ENCODE results near the gene PEAK3.

The PEAK3 gene

DNA sequence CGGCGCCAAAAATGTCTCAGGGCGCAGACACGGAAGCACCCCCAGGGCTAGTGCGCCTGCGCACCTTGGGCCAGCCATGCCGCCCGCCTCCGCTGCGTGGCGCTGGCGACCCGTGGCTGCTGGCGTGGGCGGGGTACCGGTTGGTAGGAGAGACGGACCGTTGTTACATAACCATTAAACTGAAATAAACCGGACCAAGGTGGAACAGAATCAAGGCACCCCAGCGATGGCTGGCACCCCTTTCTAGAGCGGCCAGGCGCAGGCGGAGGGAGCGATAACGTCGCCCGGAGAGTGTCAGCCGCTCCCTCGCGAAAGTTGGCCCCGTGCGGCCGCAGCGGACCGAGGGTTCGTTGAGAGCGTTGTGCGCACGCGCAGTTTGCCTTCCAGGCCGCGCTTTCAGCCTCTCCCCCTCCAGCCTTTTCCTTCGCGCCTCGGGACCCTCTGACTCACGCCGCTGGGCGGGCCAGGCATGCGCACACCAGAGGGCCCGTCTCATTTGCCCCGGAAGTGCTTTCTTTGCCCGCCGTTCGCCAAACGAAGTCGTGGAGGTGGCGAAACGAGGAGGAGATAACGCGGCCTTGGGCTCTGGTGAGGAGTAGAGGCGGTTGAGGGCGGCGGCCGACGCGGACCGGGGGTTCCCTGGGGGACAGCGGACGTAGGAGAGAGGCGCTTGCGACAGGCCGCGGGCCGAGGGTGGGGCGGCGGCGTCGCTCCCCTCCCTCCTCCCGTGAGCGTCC, 45.5 kb downstream of the PEAK3 start, which contains the start of the genes PLEKHJ1 and SF3A2:
Gene PLEKHJ1, minus strand, starts transcription at position 16 of the 737 bp plus-strand sequence. CDS start 81 bp downstream, outside the sequence.
Gene SF3A2, plus strand, starts transcription at position 511 of the 737 bp plus-strand sequence. CDS start 6,595 bp downstream, outside the sequence.
- FAIRE-seq: no peak

DNA sequence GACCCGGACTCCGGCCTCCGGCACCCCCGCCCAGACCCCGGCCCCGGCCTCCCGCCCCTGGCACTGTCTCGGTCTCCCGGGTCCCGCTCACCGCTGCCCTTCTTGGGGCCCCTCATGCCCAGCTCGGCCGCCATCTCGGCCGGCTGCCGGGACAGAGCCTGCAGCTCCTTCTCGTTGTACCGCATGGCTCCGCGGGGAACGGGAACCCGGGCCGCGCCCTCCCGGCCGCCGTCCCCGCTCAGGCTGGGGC, 46.0 kb downstream of the PEAK3 start:
- FAIRE-seq: no peak

- FAIRE-seq: no peak
Measured at GRCh38 chr19:2235381-2236063, 46.5 kb downstream of the PEAK3 start.

GRCh38 chr19:2234996-2235380, 47.0 kb downstream of the PEAK3 start:
- FAIRE-seq: no peak

- FAIRE-seq: no peak
Measured at GRCh38 chr19:2233601-2234280, 48.2 kb downstream of the PEAK3 start.

GRCh38 chr19:2232286-2233151, 49.5 kb downstream of the PEAK3 start:
- no peak for FAIRE-seq

DNA sequence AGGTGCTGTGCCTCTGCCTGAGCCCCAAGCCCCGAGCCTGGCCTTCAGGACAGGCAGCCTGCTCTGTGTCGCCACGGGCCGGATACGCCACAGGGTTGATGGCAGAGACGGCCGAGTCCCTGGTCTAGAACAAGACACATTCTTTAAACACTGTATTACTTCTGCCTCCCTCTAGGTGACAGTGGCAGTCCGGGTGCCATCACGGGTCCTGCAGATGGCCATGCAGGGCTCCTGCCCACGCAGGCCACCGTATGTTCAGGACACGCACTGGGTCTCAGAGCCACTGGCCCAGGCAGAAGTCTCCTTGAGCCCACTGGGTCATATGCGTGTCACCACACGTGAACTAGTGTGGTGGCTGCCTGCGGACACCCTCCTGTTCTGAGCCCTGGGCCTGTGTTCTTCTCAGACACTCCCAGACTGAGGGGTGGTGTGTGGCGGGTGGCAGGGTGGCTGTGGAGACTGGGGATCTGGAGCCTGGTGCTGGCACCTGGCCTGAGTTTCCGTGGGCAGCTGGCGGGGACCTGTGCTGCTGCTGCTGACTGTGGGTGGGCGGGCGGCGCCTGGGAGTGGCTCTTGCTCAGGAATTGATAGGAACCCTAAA, 50.3 kb downstream of the PEAK3 start:
- FAIRE-seq: no peak

GRCh38 chr19:2230807-2231533, 51.0 kb downstream of the PEAK3 start:
- no peak for FAIRE-seq

DNA sequence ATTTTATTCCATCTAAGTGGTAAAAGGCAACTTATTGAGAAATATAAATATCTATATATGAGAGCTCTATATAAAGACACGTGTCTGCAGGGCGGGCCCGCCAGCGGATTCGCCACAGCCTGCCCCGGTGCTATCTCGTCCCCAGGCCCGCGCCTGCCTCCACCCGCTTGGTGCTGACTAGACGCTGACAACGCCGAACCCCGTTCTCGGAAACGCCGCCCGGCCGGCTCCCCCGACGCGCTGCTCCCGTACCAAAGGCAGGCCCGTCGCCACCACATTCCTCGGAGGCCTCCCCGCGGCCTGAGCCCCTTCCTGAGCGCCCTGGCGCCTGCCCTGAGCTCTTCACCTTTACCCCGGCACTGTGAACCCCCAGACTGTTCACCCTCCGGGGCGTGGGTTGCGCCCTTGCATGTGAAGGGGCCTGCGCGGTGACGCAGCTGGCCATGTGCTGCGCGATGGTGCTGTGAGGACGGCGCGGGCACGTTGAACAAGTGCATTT, 51.9 kb downstream of the PEAK3 start:
- FAIRE-seq: no peak

GRCh38 chr19:2229103-2230032, 52.6 kb downstream of the PEAK3 start:
- FAIRE-seq: no peak

DNA sequence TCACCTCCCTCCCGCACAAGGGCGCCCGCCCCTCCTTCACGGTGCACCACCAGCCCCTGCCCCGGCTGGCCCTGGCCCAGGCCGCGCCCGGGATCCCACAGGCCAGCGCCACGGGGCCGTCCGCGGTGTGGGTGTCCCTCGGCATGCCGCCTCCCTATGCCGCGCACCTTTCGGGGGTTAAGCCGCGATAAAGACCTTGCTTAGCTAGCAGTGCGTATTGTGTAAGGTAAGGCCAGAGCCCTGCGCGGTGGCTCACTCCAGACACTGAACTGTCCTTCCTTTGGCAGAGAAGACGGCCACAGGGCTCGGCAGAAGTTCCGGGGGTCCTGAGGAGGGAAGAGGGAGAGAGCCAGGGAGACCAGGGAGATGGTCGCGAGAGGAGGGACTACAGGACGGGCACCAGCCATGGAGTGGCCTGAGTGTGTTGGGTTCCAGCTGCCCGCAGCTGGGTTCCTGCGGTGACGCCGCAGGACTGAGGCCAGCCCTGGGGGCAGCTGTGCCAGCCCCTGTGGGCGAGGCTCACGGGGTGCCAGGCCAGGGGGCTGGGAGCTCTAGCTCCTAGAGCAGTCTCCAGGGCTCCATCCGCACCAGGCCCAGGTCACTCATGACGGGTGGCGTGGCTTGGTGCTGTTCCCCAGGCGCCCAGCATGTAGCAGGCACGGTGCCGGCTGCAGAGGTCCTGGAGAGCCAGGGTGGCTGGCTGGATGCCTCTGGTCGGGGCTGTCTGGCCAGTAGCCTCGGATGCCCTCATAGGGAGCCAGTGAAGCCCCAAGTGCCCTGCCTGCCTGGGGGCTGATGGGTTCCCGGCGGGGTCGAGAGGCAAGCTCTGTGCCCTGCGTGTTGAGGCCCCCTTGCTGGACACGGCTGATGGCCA, 53.6 kb downstream of the PEAK3 start:
- no peak for FAIRE-seq

- FAIRE-seq: no peak
Measured at GRCh38 chr19:2227415-2228156, 54.4 kb downstream of the PEAK3 start.

GRCh38 chr19:2226840-2227360, 55.1 kb downstream of the PEAK3 start:
- no peak for FAIRE-seq

- FAIRE-seq: no peak
Measured at GRCh38 chr19:2226051-2226839, 55.7 kb downstream of the PEAK3 start.

DNA sequence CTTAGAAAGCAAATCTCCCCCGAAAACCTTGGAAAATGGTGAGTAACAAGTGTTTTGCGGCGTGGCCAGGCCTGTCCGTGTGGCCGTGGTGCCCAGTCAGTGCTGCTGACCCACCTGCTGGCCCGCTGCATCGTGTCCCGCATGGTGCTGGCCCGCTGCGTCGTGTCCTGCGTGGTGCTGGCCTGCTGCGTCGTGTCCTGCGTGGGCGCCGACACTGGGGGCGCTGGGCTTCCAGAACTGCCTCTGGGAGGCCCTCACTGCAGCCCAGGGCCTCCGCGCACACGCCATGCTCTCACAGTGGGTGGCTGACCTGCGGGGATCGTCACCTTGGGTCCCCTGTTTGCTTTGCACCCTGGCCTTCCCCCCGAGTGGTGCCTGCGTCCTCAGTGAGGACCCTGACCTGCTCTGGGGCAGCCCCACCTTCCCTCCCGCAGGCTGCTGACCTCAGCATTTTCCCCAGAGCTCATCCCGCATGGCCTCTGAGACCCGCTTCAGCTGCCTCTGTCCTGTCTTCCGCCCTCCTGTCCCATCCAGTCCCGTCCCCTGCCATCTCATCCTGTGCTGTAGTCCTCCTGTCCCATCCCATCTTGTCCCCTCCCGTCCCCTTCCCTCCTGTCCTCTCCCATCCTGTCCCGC, 56.4 kb downstream of the PEAK3 start:
- no peak for FAIRE-seq

GRCh38 chr19:2224754-2225349, 57.1 kb downstream of the PEAK3 start:
- FAIRE-seq: no peak

Data from colon (tissue), 2 donors.